ENCODE results near the gene SLC16A13.

DNA sequence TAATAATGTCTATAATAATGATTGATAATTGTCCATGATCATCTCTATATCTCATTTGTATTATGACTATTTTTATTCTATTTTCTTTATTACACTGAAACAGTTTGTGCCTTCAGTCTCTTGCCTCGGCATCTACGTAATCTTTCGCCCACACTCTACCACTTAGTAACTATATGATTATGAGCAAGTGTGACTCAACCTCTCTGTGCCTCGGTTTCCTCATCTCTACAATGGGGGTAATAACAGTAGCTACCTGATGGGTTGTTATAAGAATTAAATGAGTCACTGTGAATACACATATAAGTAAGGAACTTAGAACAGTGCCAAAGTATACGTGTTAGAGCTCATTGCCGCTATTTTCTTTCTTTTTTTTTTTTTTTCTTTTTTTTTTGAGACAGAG, 11.8 kb downstream of the SLC16A13 start:
- no peak for TF ChIP-seq TAF1 (IDR thresholded peaks at IDR 0.05; ENCODE audit: low read depth, low read length)
- TF ChIP-seq POLR2A (IDR thresholded peaks at IDR 0.05; ENCODE audit: low read depth, low read length) = no peak
- TF ChIP-seq POU2F2 (IDR thresholded peaks at IDR 0.05; ENCODE audit: low read depth, low read length) = no peak
- TF ChIP-seq POLR2AphosphoS5 (IDR thresholded peaks at IDR 0.05; ENCODE audit: low read depth, low read length) = no peak
- no peak for TF ChIP-seq SPI1 (IDR thresholded peaks at IDR 0.05; ENCODE audit: low read depth, low read length)
- no peak for TF ChIP-seq PAX5 (IDR thresholded peaks at IDR 0.05; ENCODE audit: insufficient read depth, low read length, severe bottlenecking)

All from GM12891 (cell line).